RCC 7860 (cell line): ENCODE data around the gene RASA3.

Experiments used
- DNase-seq: peaks from one replicate; pipeline ENCODE4 v3.0.0-alpha.2; 2015; ENCODE audit warnings: low spot score
- FAIRE-seq: peaks from 2 replicates; lab custom pipeline; 2012; peaks lifted over from hg19 to GRCh38; lab: Jason Lieb, UNC

RASA3 gene

DNA sequence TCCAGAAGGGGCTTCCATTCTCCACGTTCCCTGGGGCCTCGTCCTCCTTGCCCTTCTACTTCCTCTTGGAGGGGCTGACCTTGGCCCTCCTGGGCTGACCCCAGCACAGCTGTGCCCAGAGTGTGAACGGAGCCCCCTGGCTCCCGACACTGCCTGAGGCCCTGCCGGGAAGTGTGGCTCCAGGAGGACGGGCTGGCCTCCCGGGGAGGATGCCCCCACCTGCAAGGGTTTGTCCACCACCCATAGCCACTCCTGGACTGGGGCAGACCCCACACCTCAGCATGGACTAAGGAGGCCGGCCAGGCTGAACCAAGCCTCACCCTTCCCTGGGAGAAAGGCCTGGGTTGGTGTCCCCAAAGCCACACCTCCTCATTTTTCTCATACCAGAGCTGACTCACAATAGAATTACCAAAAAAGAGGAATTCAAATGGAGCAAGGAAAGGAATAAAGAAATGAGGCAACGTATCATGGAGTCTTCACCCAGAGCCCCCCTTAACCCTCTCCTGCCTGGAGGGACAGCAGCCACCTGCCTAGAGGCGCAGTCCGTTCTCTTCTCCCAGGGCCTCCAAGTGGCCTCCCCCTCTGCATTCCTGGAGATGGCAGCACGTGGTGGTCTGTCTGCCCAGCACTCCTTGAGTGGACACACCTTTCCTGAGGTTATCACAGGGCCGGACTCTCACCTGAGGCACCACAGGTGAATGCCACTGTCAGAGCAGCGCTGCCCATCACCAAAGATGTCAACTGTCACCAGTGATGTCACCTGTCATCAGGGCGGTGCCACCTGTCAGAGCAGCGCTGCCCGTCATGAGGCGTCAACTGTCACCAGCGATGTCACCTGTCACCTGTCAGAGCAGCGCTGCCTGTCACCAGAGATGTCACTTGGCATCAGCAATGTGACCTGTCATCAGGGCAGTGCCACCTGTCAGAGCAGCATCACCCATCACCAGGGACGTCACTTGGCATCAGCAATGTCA is 155.4 kb downstream of the RASA3 start:
- FAIRE-seq (no peak), DNase-seq (peak; percentile 10)

- DNase-seq (no peak), FAIRE-seq (no peak)
These were observed 157.0 kb downstream of the RASA3 start for GRCh38 chr13:113975416-113975815.

GRCh38 chr13:113974304-113975281 is 157.8 kb downstream of the RASA3 start:
- FAIRE-seq (no peak), DNase-seq (no peak)

DNA sequence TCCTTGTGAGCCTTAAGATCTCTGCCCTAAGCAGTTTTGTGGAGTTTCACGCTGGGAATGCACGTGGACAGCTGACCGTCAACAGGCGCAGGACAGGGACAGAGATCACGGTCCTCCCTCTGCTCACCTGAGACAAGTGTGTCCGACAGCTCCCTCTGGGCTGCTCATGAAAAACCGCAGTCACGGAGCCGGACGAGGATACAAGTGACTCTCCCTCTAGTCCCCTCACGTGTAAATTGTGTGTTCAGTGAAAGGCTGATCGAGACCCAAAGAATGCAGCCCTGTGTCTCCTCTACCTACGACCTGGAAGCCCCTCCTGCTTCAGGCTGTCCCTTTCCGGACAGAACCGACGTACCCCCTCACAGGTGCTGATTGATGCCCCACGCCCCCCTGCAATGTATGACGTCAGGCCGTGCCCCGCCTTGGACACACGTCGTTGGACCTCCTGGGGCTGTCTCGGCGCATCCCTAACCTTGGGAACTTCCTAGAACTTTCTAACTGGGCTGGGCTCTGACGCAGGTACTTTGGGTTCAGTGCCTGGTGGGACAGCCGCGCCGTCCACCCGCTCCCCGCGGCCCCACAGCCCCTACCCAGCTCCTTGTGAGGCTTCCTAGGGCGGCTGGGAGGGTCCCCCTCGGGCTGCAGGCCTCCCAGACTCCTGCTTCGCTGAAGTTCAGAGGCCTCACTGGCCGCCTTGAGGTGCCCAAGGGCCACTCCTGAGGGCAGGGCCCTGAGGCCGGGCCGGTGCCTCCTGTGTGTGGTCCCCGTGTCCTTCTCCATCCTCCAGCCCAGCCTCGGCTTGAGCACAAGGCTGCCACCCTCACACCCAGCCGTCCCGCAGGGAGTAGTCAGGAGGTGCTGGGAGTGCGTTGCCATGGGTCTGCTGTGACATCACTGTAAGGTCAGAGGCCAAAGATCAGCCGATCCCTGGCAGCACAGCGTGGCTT is 158.9 kb downstream of the RASA3 start, which contains the start of gene C13orf46:
Gene C13orf46, minus strand, starts transcription at position 859 of the 947 bp plus-strand sequence. Its CDS starts 79 bp downstream, at position 780.
- no peak for DNase-seq
- FAIRE-seq = no peak

DNA sequence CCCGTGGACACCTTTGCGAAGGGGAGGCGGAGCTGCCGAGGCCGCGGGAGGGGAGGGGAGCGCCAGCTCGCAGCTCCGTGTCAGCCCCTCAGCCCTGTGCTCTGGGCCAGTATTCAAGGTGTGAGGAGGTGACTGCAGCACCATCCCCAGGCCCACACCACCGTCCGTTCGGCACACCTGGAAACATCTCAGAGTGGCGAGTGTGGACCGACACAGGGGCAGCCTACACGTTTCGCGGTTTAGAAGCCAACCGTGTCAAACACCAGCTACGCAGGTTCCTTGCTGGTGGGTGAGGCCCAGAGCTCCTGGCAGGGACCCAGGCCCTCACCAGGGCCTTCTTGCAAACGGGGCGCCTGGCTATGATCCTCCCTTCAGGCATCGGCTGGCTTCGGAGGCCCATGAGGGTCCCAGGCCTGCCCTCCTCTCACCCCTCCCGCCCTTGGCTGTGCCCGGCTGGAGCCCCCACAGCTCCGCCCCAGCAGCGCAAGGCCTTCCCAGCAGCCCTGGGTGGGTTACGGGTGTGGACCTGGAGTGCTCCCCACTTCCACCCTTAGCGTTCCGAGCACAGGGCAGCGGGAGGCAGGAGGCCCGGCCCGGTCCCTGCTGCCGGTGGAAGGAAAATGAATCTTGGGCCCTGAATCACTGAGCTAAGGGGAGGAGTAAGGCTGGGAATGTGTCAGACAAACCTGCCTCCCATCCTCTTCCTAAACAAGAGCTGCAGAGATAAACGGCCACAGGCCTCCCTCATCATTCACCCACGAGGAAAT is 159.8 kb downstream of the RASA3 start:
- FAIRE-seq (no peak), DNase-seq (no peak)

- FAIRE-seq (no peak), DNase-seq (no peak)
These were observed 160.8 kb downstream of the RASA3 start for GRCh38 chr13:113971471-113972231.

DNA sequence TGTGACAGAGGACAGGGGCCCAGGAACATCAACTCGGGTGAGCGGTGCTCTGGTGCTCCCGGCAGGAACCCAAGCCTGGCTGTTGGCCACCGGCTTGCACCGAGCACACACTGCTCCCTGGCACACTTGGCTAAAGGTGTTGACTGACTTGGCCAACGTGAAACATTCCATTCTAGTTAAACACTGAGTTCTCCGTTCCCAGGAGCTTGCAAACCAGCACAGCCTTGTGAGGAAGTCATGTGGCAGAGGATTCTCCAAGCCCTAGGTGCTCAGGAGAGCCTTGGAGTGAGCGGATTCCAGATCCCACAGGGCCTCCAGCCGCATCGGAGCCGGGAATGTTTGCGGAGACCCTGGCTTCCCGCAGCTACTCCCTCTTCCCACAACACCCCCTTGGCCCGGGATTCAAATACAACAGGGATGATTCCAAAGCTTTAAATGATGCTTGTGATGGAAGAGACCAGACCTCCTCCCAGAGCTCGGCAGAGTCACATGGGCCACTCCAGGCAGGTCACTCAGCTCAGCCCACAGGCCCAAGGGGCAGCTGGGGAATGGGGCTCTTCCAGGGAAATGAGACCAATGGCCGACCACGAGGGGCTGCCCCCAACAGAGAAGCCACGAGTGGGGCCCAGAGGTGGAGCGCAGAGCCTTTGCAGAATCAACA is 161.5 kb downstream of the RASA3 start:
- DNase-seq (no peak), FAIRE-seq (no peak)

DNA sequence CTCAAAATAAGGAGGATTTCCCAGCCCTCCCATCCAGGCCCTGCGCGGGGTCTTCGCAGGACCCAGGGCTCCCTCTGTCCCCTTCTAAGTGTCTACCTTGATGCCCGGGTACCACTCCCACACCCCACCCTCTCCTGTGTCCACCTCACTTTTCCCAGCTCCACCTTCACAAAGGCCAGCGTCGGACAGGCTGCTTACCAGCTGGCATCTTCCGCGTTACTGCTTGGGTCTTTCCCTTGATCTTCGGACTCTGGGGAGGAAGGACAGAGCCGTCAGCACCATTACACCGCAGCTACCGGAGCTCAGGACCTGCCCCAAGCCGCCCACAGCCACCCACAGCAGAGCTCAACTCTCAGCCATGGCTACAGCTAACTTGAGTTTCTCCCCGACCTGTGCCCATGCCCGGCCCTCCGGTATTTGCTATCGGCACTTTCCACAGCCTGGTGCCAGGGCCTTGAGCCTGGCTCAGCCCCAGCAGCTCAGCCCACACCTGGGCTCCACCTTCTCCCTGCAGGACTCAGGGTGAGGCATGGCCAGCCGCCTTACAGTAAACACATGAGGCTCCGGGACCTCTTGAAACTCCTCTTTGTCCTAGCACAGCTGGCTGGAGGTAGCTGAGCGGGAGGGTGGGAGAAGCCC is 162.3 kb downstream of the RASA3 start:
- DNase-seq (no peak), FAIRE-seq (no peak)

- FAIRE-seq = no peak
These were observed 163.0 kb downstream of the RASA3 start for GRCh38 chr13:113969311-113969972.

DNA sequence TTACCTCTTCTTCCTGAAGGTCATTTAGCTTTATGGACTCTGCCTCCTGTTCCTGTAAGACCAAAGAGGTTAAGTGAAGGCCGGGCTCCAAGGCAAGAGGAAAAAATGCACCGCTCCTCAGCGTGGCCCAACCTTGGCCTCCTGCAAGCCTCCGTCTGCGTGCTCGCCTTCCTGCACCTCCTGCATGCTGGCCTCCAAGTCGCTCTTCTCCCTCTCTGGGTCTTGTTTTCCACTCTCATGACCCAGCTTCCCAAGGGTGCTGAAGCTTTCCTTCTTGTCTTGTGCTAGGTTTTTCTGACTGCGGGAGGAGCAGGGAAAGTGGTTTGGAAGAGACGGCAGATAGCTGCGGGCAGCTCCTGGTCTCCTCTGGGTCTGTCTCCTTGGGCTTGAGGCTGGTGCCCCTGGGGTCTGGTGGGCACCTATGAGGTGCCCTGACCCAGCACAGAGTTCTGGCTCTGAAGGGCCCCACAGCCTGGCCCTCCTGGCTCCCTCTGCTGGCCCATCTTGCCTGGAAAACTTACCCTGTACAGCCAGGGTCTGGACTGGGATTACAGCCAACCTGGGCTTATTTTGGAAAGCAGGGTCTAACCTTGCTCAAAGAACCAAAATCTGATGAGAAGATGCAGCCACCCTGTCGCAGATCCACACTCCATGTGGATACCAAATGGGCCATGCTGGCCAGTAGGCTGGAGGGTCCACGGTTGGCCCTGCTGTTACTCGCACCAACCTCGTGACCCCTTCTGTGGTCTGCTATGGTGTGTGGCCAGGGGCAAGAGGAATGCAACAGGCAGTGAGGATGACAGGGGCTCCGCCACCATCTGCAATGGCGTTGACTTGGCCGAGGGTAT is 163.7 kb downstream of the RASA3 start:
- FAIRE-seq (no peak), DNase-seq (no peak)

More at GRCh38 chr13:113969311-113969972, 163.0 kb downstream of the RASA3 start:
- DNase-seq = no peak

DNA sequence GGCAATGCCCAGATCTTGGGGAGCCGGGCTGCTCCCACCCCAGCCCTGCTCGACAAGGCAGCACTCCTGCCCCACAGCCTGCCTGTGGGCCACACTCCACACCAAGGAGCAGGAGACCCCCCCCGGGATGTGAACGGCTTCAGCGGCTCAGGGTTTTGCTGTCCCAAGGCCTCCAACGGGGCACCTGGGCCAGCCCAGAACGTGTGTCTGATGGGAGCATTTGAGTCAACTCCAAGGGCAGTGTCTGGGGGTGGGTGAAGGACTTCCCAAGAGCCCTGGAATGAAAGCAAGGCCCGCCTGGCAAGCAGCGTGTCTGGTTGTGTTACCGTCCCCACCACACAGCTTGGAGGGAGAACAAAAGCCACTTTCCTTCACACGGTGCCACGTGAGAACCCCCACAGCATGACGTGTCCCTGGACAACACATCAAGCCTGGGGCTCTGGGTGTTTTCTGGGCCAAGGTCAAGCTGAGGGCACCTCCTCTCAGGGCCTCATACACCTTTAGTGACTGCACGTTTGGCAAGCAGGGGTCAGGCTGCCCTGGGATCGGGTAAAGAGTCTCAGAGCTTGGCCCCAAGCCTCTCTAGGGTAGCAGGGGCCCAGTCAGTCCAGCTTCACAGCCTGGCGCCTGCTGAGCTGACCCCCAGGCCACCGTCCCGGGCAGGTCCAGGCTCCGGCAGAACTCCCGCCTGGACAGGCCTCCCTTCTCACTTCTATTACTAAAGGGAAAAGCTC is 164.5 kb downstream of the RASA3 start:
- no peak for FAIRE-seq
- DNase-seq = no peak

- FAIRE-seq = no peak
These were observed 165.2 kb downstream of the RASA3 start for GRCh38 chr13:113967206-113967720.

GRCh38 chr13:113965968-113966884 is 166.2 kb downstream of the RASA3 start:
- DNase-seq (no peak), FAIRE-seq (no peak)

More at GRCh38 chr13:113967206-113967720, 165.2 kb downstream of the RASA3 start:
- DNase-seq = no peak

DNA sequence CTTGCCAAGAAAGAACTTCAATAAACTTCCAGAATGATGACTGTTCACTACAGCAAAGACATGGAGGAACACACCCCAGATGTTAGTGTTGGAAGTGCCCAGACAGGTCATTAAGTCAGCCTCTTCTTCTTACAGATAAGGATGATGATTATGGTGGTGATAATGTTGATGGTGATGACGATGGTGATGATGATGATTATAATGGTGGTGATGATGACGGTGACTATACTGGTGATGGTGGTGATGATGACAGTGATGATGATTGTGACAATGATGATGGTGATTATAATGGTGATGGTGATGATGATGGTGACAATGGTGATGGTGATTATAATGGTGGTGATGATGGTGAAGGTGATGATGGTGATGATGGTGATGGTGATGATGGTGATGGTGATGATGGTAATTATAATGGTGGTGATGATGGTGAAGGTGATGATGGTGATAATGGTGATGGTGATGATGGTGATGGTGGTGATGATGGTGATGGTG is 167.0 kb downstream of the RASA3 start:
- FAIRE-seq (no peak), DNase-seq (no peak)
